ENCODE results near the gene ZNF587. TPM values are rescaled to one million over a fixed set of nuclear protein-coding genes. Genes with fewer than 3 reads are reported as not detected.

The ZNF587 gene
- total RNA-seq, 1 experiment from 2014 or later, result 10.6 TPM

DNA sequence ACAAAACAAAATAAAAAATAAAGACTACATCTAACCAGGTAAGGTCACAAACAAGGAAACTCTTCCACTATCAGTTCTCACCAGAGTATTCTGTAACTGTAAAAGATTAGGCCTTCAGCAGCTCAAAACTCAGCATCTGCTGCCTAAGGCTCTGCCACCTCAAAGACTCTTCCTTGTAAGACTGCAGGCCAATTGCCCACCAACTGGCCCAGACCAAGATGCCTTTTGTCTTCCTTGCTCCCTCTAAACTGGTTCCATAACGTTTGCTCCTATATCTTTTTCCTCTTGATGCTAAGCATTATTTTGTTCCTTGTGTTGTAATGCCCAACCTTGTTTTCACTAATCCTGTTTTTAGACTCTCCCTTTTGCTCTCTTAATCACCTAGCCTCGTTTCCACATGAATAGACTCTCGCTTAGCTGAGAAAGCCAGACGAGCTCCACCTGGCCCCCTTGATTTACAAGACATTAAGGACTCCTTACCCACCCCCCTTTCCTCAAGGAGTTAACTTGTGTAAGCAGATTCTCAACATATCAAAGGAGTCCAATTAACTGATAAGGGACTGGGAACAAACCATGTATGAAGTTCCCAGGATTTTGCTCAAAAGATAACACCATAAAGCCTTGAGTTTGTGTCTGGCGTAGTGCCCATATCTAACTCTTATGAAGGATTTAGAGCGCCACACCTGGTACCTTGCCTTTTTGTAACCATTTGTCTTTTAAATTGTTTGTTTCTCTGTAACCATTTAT is 37.7 kb downstream of the ZNF587 start:
- no peak for DNase-seq (ENCODE audit: low read depth)

DNA sequence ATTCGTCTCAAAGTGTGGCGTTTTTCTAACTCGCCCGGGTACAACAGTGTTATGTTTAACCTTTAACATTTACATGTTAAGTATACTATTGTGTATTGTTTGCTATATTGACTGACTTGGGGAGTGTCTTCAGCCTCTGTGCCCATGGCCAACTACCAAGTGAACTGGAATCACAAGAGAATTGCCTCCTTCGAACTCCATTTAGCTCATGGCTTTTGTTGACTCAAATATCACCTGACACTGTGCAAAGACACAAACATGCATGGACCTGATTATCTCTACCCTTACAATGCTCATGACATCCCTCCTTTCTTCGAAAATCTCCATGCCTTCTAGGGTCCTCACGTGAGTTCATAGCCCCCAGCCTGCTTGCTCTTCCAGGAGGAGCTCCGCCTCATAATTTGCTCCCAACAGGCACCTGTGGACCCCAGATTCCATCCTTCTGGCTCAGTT is 38.5 kb downstream of the ZNF587 start:
- DNase-seq (ENCODE audit: low read depth), result no peak

DNA sequence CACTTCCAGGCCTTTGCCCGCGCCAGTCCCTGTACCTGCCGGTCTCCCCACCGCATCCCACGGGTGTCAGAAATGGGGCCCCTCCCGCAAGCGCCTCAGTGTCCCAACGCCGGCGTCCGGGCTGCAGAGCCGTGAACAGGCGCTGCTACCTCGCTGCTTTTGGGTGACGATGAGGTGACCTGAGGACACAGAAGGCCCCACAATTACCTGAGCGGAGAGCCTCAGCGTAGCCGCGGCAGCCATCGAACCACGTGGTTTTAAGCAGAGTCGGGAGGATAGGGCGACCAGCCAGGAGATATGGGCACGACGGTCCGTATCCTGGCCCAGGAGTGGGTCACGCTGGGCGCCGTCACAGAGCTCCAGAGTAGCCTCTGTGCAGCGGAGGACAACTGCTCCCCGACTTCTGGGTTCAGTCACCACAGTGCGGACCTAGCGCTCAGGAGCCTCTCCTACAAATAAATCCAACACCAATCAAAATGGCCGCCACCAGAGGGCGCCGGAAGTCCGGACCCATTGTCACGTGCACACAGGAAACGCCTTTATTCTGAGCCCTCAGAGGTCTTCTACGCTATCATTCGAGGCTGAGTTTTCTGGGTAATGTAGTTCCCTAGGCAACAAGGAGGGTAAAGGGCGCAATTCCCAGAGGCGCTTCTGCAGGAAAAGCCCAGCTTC is 39.0 kb downstream of the ZNF587 start, which contains the start of gene ZNF814:
Gene ZNF814 (minus strand): TSS at position 478 of the 672 bp plus-strand sequence. CDS start 235 bp downstream, at position 243.
- no peak for DNase-seq (ENCODE audit: low read depth)

DNA sequence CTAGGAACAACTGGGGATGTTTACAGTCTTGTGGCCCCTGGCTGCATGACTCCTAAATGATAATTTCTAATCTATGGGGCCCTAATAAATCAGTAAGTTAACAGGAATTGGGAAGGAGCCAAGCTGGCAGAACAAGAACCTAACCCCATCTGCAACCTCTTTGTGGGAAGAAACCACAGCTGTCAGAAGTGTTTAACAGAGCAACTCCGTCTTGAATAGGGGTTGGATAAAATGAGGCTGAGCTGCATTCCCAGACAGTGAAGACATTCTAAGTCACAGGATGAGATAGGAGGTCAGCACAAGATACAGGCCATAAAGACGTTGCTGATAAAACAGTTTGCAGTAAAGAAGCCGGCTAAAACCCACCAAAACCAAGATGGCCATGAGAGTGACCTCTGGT is 41.0 kb downstream of the ZNF587 start:
- peak; percentile 82 for DNase-seq (ENCODE audit: low read depth)

DNA sequence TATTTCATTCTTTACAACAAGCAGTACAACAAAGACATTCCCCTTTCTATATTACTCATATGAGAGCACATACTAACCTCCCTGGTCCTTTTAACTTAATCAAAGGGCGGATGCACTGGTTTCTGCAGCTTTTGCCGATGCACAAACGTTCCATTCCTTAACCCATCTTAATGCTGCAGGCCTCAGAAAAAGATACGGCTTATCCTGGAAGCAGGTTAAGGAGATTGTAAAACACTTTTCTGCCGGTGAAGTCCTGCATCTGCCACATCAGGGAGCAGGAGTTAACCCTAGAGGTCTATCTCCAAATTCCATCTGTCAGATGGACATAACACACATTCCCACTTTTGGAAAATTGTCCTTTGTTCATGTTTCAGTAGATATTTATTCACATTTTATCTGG is 50.7 kb downstream of the ZNF587 start:
- DNase-seq (ENCODE audit: low read depth), result no peak

DNA sequence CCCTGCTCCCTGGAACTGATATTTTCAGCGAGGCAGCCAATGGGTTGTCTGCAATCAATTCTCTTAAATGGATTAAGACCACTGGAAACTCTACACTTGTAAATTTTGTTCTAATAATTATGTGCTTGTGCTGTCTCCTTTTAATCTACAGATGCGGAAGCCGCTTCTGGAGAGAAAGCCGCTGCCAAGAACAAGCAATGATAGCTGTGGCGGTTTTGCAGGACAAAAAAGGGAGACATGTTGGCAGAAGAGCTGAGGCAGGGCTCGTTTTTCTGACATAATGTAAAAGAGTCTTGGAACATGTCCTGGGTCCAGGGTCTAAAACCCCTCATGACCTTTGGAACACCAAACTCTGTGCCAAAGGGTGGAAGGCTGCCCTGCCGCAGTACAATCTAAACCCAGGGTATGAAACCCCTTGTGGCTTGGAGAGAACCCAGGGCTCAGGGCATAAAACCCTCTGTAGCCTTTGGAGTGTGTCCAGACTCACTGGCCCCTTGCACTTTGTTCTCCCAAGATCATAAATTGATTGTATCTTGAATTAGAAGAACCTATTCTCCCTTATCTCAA is 54.0 kb downstream of the ZNF587 start:
- DNase-seq (ENCODE audit: low read depth), result no peak

DNA sequence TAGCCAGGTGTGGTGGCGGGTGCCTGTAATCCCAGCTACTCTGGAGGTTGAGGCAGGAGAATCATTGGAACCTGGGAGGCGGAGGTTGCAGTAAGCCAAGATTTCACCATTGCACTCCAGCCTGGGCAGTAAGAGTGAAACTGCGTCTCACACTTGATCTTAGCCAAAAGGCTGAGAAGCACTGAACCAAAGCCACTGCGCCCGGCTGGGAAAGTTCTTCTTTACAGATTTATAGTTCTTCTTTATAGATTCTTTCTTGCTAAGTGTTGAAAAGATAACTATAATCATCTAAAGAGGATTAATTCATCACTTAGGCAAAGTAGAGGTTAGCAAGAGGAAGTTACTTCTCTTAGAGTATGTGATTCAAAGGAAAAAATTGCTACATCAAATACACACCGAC is 55.6 kb downstream of the ZNF587 start:
- no peak for DNase-seq (ENCODE audit: low read depth)

DNA sequence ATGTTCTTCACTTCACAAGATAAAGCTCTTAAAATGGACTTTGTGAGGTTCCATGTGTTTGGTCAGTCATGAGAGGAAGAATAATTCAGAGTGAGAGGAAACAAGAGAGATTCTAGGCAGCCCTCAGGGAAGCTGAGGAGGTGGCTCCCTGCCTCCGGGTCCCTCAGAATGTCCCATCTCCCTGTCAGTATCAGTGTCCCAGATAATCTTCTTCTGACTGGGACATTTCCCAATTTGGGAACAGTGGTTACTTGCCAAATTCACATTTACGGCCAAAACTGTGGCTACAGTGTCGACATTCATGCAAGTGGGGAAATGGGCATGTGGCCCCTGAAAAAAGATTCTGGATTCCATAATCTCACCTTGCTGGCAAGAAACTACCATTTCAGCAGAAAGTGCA is 57.7 kb downstream of the ZNF587 start:
- DNase-seq (ENCODE audit: low read depth), result no peak

DNA sequence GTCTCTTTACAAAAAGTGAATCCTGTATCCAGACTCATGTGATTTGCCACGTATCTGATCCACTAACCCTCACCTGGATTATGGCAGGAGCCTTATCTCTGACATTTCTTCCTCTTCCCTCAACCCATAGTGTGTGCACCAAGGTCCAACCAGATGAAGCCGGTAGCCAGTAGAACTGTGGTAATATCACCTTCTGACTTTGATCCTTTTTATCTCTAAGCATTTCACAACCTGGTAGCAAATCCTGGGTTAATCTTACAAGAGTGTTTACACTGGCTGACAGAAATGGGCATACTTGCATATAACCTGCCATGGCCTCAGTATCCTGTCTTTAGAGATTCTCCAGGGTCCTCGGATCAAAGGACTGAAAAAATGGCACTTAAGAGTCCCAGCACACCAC is 64.9 kb downstream of the ZNF587 start:
- DNase-seq (ENCODE audit: low read depth), result no peak

Other genes with a start within 250 kb of the ZNF587 start
- 12.7 and 17.7 TPM in 2 replicates for gene ZNF530, start 250.0 kb upstream of the ZNF587 start, total RNA-seq (2014; rRNA removed; shearing (Covaris generic))
- 14.2 and 21.3 TPM in 2 replicates for gene ZNF134, start 235.6 kb upstream of the ZNF587 start, total RNA-seq (2014; rRNA removed; shearing (Covaris generic))
- gene ZNF211, start 216.7 kb upstream of the ZNF587 start, total RNA-seq (2014; rRNA removed; shearing (Covaris generic)), result 9.7 and 10.1 TPM in 2 replicates
- gene ZSCAN4, start 180.9 kb upstream of the ZNF587 start, total RNA-seq (2014; rRNA removed; shearing (Covaris generic)), result not detected in 2 replicates
- 8.2 and 12.1 TPM in 2 replicates for gene ZNF551, start 167.9 kb upstream of the ZNF587 start, total RNA-seq (2014; rRNA removed; shearing (Covaris generic))
- gene ZNF154, start 140.7 kb upstream of the ZNF587 start, total RNA-seq (2014; rRNA removed; shearing (Covaris generic)), result not detected in 2 replicates
- 6.4 and 8.0 TPM in 2 replicates for gene ZNF671, start 122.2 kb upstream of the ZNF587 start, total RNA-seq (2014; rRNA removed; shearing (Covaris generic))
- gene ZNF776, start 103.0 kb upstream of the ZNF587 start, total RNA-seq (2014; rRNA removed; shearing (Covaris generic)), result 10.1 and 21.9 TPM in 2 replicates
- gene ZNF586, start 80.2 kb upstream of the ZNF587 start, total RNA-seq (2014; rRNA removed; shearing (Covaris generic)), result 10.7 and 13.7 TPM in 2 replicates
- gene ZNF552, start 34.9 kb upstream of the ZNF587 start, total RNA-seq (2014; rRNA removed; shearing (Covaris generic)), result 2.6 and 4.9 TPM in 2 replicates
- 3.1 and 4.3 TPM in 2 replicates for gene ZNF587B, start 19.6 kb upstream of the ZNF587 start, total RNA-seq (2014; rRNA removed; shearing (Covaris generic))
- 0.60 and 1.3 TPM in 2 replicates for gene ZNF814, start 39.2 kb downstream of the ZNF587 start, total RNA-seq (2014; rRNA removed; shearing (Covaris generic))
- gene ZNF417, start 66.7 kb downstream of the ZNF587 start, total RNA-seq (2014; rRNA removed; shearing (Covaris generic)), result 9.3 and 9.5 TPM in 2 replicates
- 2.1 and 3.1 TPM in 2 replicates for gene ZNF418, start 85.5 kb downstream of the ZNF587 start, total RNA-seq (2014; rRNA removed; shearing (Covaris generic))
- 2.7 and 4.6 TPM in 2 replicates for gene ZNF256, start 97.8 kb downstream of the ZNF587 start, total RNA-seq (2014; rRNA removed; shearing (Covaris generic))
- not detected in 2 replicates for gene C19orf18, start 124.7 kb downstream of the ZNF587 start, total RNA-seq (2014; rRNA removed; shearing (Covaris generic))
- 6.4 and 8.6 TPM in 2 replicates for gene ZNF606, start 153.0 kb downstream of the ZNF587 start, total RNA-seq (2014; rRNA removed; shearing (Covaris generic))
- gene ZSCAN1, start 184.2 kb downstream of the ZNF587 start, total RNA-seq (2014; rRNA removed; shearing (Covaris generic)), result not detected in 2 replicates
- 0.72 and 0.88 TPM in 2 replicates for gene ZNF135, start 209.4 kb downstream of the ZNF587 start, total RNA-seq (2014; rRNA removed; shearing (Covaris generic))
- gene ZSCAN18, start 248.4 kb downstream of the ZNF587 start, total RNA-seq (2014; rRNA removed; shearing (Covaris generic)), result 1.8 and 3.0 TPM in 2 replicates